ENCODE measurements around the gene TMEM63C. TPM values are rescaled to one million over a fixed set of nuclear protein-coding genes. Genes with fewer than 3 reads are reported as not detected.
A peak's percentile ranks its signal among the peaks of the same experiment; 100 is the strongest.

The TMEM63C gene
- total and polyA plus RNA-seq, 2 donors (not counting 1 experiment from before 2014, with no cell fraction given) = 0.63 to 3.2 TPM

DNA sequence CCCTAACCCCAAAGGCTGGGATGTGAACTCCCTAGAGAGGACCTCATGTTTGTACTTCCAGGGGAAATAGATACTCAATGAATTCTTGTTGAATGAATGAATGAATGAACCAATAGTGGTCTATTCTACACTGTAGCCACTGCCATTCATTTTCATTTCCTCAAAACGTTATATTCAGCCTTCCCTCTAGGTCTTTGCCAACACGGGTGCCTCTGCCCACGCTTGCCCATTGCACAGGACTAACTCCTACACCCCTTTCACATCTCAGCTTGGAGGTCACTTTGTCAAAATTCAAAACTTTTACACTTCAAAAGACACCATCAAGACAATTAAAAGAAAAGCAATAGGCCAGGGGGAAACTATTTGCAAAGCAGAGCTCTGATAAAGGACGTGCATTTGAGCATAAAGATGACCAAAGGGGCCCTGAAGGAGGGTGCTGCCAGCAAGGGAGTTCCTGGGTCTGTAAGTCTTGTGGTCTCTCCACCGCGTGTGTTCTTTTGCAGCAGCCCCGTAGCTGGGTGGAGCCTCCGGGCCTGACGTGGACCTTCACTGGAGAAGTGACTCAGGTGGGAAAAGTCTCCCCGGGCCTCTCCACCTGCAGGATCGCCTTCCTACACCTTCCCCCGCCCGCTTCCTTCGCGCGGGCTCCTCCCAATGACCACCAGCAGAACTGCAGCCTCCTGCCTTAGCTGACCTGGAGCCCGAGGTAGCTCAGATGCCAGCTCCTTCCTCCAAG, 31.5 kb downstream of the TMEM63C start:
- Histone ChIP-seq H3K36me3 (replicated peaks in 1 of 2; ENCODE audit: control extremely low read depth in 1 of 2, control insufficient read depth in 1 of 2, extremely low read depth in 1 of 2, insufficient read depth in 2 of 2, low read length in 1 of 2) (no peaks in the 10 kb centered on the region), H3K4me3 (ENCODE audit: control extremely low read depth in 1 of 5, extremely low read depth in 1 of 5, insufficient read depth in 1 of 5, low read depth in 2 of 5, low read length in 4 of 5) (no peak overlapping the region), H3K79me2 (ENCODE audit: control insufficient read depth, insufficient read depth, low read length) (no peaks in the 10 kb centered on the region), H3K9ac (ENCODE audit: low read length) (no peak overlapping the region), H3K27ac (ENCODE audit: low read length in 2 of 2) (no peak overlapping the region), H4K20me1 (ENCODE audit: control insufficient read depth, insufficient read depth, low read length, poor library complexity, severe bottlenecking) (no peaks in the 10 kb centered on the region), H3K27me3 (replicated peaks in 1 of 4; ENCODE audit: control extremely low read depth in 1 of 4, control insufficient read depth in 3 of 4, insufficient read depth in 4 of 4, low read length in 3 of 4) (peaks cover 0 to 7% (median 3%) of the 10 kb centered on the region in 4 experiments), H3K4me1 (ENCODE audit: control insufficient read depth in 2 of 2, insufficient read depth in 2 of 2, low read length in 2 of 2) (peaks cover 0 to 8% of the 10 kb centered on the region in 2 donors), H3K4me2 (replicated peaks; ENCODE audit: low read depth, low read length, poor library complexity, severe bottlenecking) (no peak overlapping the region), H2AFZ (ENCODE audit: insufficient read depth, low read depth, low read length, poor library complexity, severe bottlenecking) (no peak overlapping the region), H3K9me3 (ENCODE audit: control extremely low read depth in 1 of 3, control insufficient read depth in 2 of 3, insufficient read depth in 1 of 3, low read length in 2 of 3) (peaks cover 0 to 3% (median 0%) of the 10 kb centered on the region in 3 donors)
- DNase-seq (peak; percentile 45), ATAC-seq (ENCODE audit: low read depth) (peak; percentile 53)
- CTCF ChIA-PET = interaction anchor here (0.7 to 3.7 kb wide), 4 partner anchors 9 to 103 kb away, joined by 3 to 13 read pairs (median 4); no protein-coding TSS in a partner anchor
- WGBS (ENCODE audit: insufficient coverage) = 12% methylated on average over 17 of the region's 17 CpGs
- POLR2A ChIA-PET = no interaction called here
- Mint-ChIP-seq H3K4me1 (peaks cover 6% of the 10 kb centered on the region), H3K27me3 (peaks cover 23% of the 10 kb centered on the region), H3K27ac (no peak overlapping the region), H3K4me3 (no peak overlapping the region), H3K9me3 (ENCODE audit: insufficient read depth) (no peaks in the 10 kb centered on the region)
- intact Hi-C loops (cut with micrococcal nuclease) = no loop called here
- TF ChIP-seq, protein P1, sequence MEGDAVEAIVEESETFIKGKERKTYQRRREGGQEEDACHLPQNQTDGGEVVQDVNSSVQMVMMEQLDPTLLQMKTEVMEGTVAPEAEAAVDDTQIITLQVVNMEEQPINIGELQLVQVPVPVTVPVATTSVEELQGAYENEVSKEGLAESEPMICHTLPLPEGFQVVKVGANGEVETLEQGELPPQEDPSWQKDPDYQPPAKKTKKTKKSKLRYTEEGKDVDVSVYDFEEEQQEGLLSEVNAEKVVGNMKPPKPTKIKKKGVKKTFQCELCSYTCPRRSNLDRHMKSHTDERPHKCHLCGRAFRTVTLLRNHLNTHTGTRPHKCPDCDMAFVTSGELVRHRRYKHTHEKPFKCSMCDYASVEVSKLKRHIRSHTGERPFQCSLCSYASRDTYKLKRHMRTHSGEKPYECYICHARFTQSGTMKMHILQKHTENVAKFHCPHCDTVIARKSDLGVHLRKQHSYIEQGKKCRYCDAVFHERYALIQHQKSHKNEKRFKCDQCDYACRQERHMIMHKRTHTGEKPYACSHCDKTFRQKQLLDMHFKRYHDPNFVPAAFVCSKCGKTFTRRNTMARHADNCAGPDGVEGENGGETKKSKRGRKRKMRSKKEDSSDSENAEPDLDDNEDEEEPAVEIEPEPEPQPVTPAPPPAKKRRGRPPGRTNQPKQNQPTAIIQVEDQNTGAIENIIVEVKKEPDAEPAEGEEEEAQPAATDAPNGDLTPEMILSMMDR (IDR thresholded peaks at IDR 0.05) = peak; percentile 49
- TF ChIP-seq EZH2 (IDR thresholded peaks at IDR 0.05; ENCODE audit: borderline replicate concordance, insufficient read depth, low read depth, low read length, poor library complexity, severe bottlenecking) = no peak

DNA sequence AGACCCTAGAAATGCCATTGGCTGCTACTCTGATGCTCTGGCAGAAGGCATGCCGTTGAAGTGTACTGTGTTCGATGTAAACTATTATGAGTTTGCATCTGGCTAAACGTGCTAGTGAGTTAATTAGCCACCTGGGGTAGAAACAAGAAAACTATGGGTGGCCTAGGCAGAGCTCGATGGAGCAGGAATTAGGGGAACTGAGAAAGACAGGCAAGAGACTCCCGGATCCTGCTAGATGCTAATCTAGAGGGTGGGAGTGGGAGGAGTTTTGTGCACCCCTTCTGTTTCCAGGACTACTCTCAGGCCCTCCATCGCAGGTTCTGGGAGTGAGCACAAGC, 32.0 kb downstream of the TMEM63C start:
- Histone ChIP-seq H3K36me3 (replicated peaks in 1 of 2; ENCODE audit: control extremely low read depth in 1 of 2, control insufficient read depth in 1 of 2, extremely low read depth in 1 of 2, insufficient read depth in 2 of 2, low read length in 1 of 2) (no peaks in the 10 kb centered on the region), H3K4me3 (ENCODE audit: control extremely low read depth in 1 of 5, extremely low read depth in 1 of 5, insufficient read depth in 1 of 5, low read depth in 2 of 5, low read length in 4 of 5) (no peak overlapping the region), H3K9me3 (ENCODE audit: control extremely low read depth in 1 of 3, control insufficient read depth in 2 of 3, insufficient read depth in 1 of 3, low read length in 2 of 3) (peaks cover 0 to 2% (median 0%) of the 10 kb centered on the region in 3 donors), H3K27ac (ENCODE audit: low read length in 2 of 2) (no peak overlapping the region), H3K79me2 (ENCODE audit: control insufficient read depth, insufficient read depth, low read length) (no peaks in the 10 kb centered on the region), H3K4me1 (ENCODE audit: control insufficient read depth in 2 of 2, insufficient read depth in 2 of 2, low read length in 2 of 2) (peaks cover 0 to 8% of the 10 kb centered on the region in 2 donors), H4K20me1 (ENCODE audit: control insufficient read depth, insufficient read depth, low read length, poor library complexity, severe bottlenecking) (no peaks in the 10 kb centered on the region), H3K4me2 (replicated peaks; ENCODE audit: low read depth, low read length, poor library complexity, severe bottlenecking) (no peak overlapping the region), H2AFZ (ENCODE audit: insufficient read depth, low read depth, low read length, poor library complexity, severe bottlenecking) (no peak overlapping the region), H3K27me3 (replicated peaks in 1 of 4; ENCODE audit: control extremely low read depth in 1 of 4, control insufficient read depth in 3 of 4, insufficient read depth in 4 of 4, low read length in 3 of 4) (peaks cover 0 to 7% (median 3%) of the 10 kb centered on the region in 4 experiments), H3K9ac (ENCODE audit: low read length) (no peak overlapping the region)
- no peak overlapping the region for H3K4me3 Mint-ChIP-seq
- intact Hi-C loops (cut with micrococcal nuclease) = no loop called here
- H3K27me3 Mint-ChIP-seq = peaks cover 23% of the 10 kb centered on the region
- no peak for TF ChIP-seq EZH2 (IDR thresholded peaks at IDR 0.05; ENCODE audit: borderline replicate concordance, insufficient read depth, low read depth, low read length, poor library complexity, severe bottlenecking)
- TF ChIP-seq, protein P1 (IDR thresholded peaks at IDR 0.05) = peak; percentile 10
- no peak for DNase-seq
- no peak for ATAC-seq (ENCODE audit: low read depth)
- POLR2A ChIA-PET = no interaction called here
- 27% methylated on average over 6 of the region's 6 CpGs for WGBS (ENCODE audit: insufficient coverage)
- peaks cover 6% of the 10 kb centered on the region for H3K4me1 Mint-ChIP-seq
- CTCF ChIA-PET = interaction anchor here (0.7 to 3.7 kb wide), 5 partner anchors 9 to 102 kb away, joined by 3 to 13 read pairs (median 3); no protein-coding TSS in a partner anchor
- no peak overlapping the region for H3K27ac Mint-ChIP-seq
- no peaks in the 10 kb centered on the region for H3K9me3 Mint-ChIP-seq (ENCODE audit: insufficient read depth)
